Left renal pelvis (tissue), 4 donors: Measurements from ENCODE around the gene TMEM125. TPM values are rescaled to one million over a fixed set of nuclear protein-coding genes. Genes with fewer than 3 reads are reported as not detected.

Experiments
- DNase-seq, 4 donors: peaks; one replicate each; pipeline ENCODE4 v3.0.0-alpha.2; 2013; ENCODE audit warnings: low read depth in 4 of 4, low spot score in 3 of 4
- polyA plus RNA-seq, 4 donors: library from polyadenylated mRNA; unstranded; fragments of 120-200 nt; gene quantifications; one replicate each; pipeline ENCODE4 v1.2.1, GENCODE V29; 2013; ENCODE audit not compliant: insufficient read length in 4 of 4

Gene TMEM125
- polyA plus RNA-seq, 4 donors, result 0.66 to 19.1 (median 13.1) TPM

DNA sequence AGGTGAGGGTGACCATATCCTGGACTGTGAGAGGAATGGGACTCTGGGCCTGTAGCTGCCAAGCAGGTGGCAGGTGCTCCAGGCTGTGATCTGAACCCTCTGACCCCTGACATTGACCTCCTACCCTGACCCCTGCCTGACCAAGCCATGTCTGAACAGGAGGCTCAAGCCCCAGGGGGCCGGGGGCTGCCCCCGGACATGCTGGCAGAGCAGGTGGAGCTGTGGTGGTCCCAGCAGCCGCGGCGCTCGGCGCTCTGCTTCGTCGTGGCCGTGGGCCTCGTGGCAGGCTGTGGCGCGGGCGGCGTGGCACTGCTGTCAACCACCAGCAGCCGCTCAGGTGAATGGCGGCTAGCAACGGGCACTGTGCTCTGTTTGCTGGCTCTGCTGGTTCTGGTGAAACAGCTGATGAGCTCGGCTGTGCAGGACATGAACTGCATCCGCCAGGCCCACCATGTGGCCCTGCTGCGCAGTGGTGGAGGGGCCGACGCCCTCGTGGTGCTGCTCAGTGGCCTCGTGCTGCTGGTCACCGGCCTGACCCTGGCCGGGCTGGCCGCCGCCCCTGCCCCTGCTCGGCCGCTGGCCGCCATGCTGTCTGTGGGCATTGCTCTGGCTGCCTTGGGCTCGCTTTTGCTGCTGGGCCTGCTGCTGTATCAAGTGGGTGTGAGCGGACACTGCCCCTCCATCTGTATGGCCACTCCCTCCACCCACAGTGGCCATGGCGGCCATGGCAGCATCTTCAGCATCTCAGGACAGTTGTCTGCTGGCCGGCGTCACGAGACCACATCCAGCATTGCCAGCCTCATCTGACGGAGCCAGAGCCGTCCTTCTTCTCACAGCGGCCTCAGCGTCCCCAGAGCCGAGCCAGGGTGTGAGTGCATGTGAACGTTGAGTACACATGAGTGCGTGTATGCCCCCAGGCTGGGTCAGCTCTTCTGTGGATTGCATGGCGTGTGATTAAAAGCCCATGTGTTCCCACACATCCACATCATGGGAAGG lies 3.1 kb downstream of the TMEM125 start:
- no peak for DNase-seq

DNA sequence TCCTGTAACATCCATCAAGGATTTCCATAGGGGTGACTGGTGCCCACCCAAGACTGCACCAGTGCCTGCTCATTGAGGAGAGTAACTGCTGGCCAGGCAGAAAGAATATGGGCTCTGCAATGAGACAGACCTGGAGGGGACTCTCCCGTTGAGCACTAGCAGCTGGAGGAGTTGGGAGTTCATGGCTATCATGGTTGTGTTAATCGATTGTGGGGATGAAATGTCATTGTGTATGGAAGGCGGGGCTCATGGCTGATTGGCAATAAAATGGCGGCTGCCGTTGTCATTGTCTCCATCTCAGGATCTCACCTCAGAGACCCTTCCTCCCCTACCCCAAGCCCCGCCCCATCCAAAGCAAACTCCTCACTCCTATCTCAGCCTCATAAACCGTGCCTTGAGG lies 3.9 kb downstream of the TMEM125 start:
- DNase-seq, result no peak

DNA sequence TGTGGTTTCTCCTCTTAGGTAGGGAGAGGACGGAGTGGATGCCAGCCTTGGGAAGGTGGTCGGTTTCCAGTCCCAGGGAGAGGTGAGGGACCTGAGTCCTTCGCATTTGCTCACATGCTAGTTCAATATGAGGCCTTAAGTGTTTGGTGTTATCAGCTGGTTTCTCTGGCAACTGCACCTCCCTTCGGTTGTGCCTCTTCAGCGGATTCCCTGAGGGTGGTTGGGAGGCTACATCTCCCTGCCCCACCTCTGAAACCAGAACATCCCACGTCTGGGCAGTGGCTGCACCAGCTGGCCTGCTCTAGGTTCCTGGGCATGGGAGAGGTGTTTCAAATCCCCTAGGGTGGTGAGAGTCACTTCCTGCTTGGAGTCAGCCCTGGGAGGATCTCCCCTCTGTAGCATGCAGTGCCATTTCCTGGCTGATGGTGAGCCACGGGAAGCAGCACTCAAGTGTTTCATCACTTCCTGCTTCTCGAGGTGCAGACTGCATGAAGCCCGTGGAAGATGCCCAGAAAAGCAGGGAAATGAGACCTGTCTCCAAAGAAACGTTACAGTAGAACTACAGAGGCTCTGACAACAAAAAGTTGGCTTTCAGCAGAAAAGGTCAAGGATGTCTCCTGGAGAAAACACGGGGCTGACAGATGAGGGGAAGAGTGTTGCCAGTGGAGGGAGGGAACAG lies 4.5 kb downstream of the TMEM125 start:
- DNase-seq, result no peak

DNA sequence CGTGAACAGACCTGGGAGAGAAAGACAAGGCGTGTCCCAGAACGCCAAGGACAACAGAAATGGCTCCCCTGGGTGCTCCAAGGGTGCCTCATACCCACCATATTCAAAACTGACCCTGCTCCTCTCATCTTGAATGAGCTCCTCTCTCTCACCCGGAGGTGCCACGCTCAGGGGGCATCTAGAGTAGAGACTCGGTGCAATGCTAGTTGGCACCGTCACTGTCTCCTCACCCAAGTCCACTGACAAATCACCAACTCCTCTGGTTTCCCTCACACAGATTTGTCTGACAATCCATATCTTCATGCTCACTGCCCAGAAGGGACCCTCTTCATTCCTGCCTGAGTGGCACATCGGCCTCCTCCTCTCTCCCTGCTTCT lies 5.0 kb downstream of the TMEM125 start:
- DNase-seq, result no peak

- DNase-seq, result no peak
Measured at GRCh38 chr1:43275826-43276620, 6.2 kb downstream of the TMEM125 start.

DNA sequence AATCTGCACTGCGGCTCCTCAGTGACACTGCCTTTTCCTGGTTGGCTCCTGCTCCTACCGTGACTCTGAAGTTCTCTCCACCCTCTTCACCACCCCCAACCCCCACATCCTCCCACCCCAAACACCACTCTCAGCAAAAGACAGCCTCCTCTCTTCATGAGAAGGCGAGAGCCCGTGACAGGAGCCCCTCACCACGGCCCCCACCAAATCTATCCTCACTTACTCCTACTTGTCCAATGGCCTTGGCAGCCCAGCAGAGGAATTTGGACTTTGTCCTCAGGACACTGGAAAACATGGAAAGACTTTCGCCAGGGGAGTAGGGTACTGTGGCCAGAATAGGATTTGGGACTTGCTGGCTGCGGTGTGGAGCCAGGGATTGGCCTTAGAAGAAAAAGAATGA lies 6.9 kb downstream of the TMEM125 start:
- DNase-seq, result no peak

DNA sequence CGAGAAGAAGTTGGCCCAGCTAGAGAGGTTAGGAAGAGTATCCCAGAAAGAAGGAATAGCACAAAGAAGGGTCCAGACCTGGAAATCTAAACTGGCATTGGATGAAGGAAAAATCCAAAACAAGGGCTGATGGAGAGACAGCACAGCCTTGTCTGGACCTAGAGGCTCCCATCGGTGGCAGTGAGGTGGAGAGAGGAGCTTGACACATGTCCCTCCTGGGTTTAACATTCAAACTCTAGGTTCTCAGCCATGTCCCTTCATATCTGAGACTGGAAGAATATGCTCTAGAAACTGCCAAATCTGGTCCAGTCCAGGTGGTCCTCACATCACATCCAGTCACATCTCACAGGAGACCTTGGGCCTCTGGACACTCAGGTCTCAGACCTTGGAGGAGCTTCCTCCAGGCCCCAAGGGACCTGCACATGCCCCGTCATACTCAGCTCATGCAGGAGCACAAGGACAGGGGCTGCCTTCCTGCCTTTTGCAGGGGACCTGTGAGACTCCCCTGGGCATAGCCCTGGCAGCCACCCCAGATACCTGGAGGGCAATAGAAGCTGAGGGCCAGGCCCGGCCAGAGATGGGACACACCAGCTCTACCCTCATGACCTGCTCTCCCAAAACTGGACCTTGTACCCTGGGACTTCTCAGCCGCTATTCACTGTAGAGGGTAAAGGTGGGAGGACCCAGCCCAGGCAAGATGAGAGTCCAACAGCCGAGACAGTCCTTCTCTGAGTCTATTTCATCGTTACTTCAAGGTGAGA lies 7.5 kb downstream of the TMEM125 start:
- DNase-seq, result no peak

DNA sequence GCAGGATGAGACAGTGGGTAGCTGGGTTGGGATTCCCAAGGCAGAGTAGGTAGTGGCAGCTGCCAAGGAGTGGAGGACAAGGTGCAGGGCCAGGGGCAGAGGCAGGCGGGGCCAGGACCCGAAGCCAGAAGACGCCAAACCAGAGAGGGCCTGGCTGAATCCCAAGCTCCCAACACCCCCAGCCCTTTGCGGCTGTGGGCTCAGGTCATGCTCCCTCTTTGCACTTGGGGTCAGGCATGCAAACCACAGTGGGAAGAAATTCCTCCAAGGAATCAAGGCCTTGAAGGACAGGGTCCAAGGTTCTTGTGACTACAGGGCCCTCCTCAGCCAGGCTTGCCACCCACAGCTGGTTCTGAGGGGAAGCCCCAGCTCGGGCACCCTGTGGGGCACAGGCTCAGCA lies 9.4 kb downstream of the TMEM125 start:
- no peak for DNase-seq

- DNase-seq, result no peak
Measured at GRCh38 chr1:43279666-43280065, 9.9 kb downstream of the TMEM125 start.

- DNase-seq, result no peak
Measured at GRCh38 chr1:43280692-43281091, 10.9 kb downstream of the TMEM125 start.

DNA sequence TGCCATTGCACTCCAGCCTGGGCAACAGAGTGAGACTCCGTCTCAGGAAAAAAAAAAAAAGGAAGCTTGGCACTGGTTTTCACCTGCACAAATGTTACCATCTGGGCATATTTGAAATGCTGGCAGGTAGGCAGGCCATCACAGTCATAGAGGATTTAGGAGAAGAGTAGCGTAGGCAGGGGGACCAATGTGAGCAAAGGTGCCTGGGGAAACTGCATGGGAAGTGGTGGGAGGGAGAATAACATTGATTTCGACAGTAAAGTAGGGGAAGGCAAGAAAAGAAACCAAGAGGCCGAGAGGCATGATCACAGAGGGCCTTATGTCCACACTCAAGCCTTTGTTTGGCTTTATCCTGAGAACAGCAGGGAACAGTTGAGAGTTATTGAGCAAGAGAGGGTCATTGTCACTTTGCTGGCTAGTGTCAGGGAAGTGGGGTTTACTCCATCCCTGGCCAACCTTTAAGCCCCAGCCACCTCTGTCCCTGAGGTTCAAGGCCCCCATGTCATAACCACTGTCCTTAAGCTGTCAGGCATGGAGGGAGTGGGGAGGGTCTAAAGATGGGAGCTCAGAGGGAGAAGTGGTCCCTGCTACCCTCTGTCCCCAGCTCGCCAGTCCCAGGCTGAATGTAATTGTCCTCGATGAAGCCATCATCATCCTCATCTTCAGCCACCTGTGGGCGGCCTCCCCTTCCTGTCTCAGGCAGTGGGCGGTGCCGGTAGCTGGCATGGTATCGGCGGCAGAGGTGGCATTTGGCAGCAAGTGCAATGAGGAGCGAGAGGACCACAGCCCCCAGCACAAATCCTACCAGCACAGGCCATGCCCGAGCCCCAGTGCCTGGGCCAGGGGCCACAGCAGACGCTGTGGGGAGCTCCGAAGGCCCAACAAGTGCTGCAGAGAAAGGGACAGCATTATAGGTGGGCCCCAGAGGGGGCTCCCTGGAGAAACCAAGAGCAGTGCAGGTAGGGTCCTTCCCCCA lies 12.7 kb downstream of the TMEM125 start:
- no peak for DNase-seq

DNA sequence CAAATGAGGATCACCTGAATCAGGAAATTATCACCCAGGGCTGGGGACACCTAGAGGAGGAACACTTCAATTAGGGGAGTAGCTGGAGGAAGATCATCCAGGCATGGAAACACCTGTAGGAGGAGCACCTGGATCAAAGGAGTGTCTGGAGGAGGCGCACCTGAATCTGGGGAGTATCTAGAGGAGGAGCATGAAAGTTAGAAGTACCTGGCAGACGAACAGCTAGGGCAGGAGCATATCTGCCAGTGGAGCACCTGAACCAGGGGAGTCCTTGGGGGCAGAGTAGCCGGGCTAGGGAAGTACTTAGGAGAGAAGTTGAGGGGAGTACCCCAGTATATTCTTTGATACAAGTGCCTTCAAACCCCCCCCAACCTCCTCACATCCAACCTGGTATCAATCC lies 14.3 kb downstream of the TMEM125 start:
- no peak for DNase-seq

GRCh38 chr1:43284546-43285110 lies 14.8 kb downstream of the TMEM125 start:
- no peak for DNase-seq

DNA sequence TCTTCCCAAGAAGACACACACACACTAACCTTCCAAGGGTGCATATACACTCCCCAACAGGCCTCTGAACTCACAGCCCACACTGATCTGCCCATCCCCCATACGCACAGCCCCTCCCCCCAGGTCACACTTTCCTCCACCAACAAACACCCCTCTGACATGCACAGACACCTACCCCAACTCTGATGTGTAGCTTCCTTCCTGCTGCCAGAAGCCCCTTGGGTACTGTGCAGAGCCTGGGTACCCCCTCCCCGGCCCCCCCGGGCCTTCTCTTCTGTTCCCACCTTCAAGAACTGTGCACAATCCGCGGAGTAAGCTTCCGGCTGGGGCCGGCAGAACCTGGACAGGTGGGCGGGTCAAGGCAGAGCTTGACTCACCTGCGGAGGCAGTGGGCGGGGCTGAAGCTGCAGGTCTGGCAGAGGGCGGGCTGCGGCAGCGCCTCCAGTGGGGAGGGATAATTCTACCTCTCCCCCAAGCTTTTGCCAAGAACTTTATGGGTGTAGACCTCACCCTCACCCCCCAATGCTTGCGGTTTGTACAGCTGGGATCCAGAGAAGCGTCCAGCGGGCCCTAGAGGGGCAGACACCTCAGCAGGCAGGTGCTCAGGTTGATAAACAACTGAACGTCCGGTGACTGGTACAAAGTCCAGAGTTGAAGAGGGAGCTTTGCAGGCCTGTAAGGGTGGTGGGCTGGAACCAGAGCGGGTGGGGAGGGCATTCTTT lies 15.6 kb downstream of the TMEM125 start, which contains the start of gene C1orf210:
Gene C1orf210 (minus strand): TSS at position 313 of the 722 bp plus-strand sequence. CDS start 2,311 bp downstream, outside the sequence.
- peak in 2 of 4 donors; percentile 50 to 63 for DNase-seq

- no peak for DNase-seq
Measured at GRCh38 chr1:43286115-43286514, 16.3 kb downstream of the TMEM125 start.

DNA sequence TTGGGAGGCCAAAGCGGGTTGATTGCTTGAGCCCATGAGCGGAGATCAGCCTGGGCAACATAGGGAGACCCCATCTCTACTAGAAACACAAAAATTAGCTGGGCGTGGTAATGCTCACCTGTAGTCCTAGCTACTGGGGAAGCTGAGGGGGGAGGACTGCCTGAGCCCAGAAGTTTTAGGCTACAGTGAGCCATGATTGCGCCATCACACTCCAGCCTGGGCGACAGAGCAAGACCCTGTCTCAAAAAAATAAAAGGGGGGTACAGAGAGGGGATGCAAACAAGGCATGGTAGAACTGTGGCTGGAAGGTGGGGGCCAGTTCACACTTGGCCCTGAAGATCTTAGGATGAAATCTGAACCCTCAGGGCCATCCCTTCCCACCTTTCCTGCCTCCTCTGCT lies 16.8 kb downstream of the TMEM125 start:
- no peak for DNase-seq

DNA sequence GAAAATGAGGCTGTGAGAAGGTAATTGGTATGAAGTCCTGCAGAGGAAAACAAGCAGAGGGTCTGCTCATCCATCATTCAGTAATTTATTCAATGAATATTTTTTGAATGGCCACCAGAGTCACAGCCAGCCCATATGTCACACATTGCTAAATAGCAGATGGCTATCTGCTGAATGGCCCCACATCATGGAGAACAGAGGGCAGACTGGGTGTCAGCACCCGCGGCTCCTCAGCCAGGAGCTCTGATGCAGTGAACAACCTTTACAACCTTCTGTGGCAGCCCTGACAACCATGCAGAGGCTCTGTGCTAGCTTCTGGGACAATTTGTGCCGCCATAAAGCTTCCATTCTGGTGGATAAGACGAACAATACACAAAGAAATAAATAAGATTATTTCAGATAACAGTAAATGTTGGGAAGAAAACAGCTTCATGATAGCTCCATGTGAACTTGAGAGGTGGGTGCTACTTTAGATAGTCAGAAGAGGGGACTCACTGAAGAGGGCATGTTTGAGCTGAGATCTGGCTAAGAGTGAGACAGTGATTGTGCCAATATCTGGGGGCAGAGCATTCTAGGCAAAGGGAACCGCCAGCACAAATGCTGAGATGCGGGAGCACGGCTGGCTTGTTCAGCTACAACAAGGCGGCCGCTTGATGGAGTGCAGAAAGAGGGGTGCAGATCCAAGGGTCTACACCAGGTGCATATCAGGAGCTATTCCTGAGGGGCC lies 18.4 kb downstream of the TMEM125 start:
- no peak for DNase-seq
